HEK293 (cell line): Measurements from ENCODE around the gene PRKG1.

Experiments
- CTCF ChIA-PET: fragments of 350-600 bp; formaldehyde crosslinking; extraction: SDS; loops from one replicate; lab custom pipeline; 2021; ENCODE audit warnings: antibody characterized with exemption; lab: Yijun Ruan, JAX
- POLR2A ChIA-PET: fragments of 300-600 bp; formaldehyde crosslinking; extraction: SDS; loops from one replicate; lab custom pipeline; 2020; ENCODE audit warnings: antibody characterized with exemption, inconsistent platforms; lab: Yijun Ruan, JAX
- H3K27ac ChIP-seq: fragments of 200-500 bp; sonication (Bioruptor generic); 2 replicates; pipeline ENCODE4 v1.5.1; 2014; ENCODE audit warnings: low read depth, low read length, control low read depth, inconsistent platforms; ENCODE audit errors: extremely low read depth
- H3K36me3 ChIP-seq, 2 experiments: fragments of 200-500 bp in 1 of 2; sonication (Bioruptor generic) in 1 of 2; 1 replicate in 1 of 2; 2 replicates in 1 of 2; pipeline ENCODE4 v1.5.1; 2014 to 2017; ENCODE audit warnings: inconsistent platforms in 2 of 2, low read length in 2 of 2; ENCODE audit not compliant: control insufficient read depth in 2 of 2, insufficient read depth in 1 of 2
- H3K4me1 ChIP-seq: fragments of 200-500 bp; sonication (Bioruptor generic); 2 replicates; pipeline ENCODE4 v1.5.1; 2014; ENCODE audit warnings: mild to moderate bottlenecking, low read length, inconsistent platforms; ENCODE audit not compliant: control insufficient read depth, insufficient read depth
- H3K4me3 ChIP-seq: 2 replicates; pipeline ENCODE4 v1.5.1; 2011; ENCODE audit warnings: low read depth, mild to moderate bottlenecking, control low read depth, low read length, moderate library complexity
- H3K9me3 ChIP-seq: fragments of 200-500 bp; sonication (Bioruptor generic); 2 replicates; pipeline ENCODE4 v1.5.1; 2014; ENCODE audit warnings: low read depth, low read length, inconsistent platforms; ENCODE audit not compliant: control insufficient read depth, insufficient read depth
- KLF8 ChIP-seq: fragments of 450-650 bp; formaldehyde crosslinking; IDR thresholded peaks from 2 replicates; pipeline ENCODE4 v1.5.1; 2016; ENCODE audit warnings: missing biosample characterization, missing genetic modification characterization
- SETDB1 ChIP-seq: IDR thresholded peaks from one replicate; pipeline ENCODE4 v1.6.1; 2017; ENCODE audit warnings: mild to moderate bottlenecking, low read length, moderate library complexity, mixed read lengths; ENCODE audit not compliant: insufficient read length
- YY2 ChIP-seq: fragments of 450-650 bp; formaldehyde crosslinking; IDR thresholded peaks from 2 replicates; pipeline ENCODE4 v1.5.1; 2016; ENCODE audit warnings: missing biosample characterization, missing genetic modification characterization
- ZBTB48 ChIP-seq: fragments of 450-650 bp; formaldehyde crosslinking; IDR thresholded peaks from 2 replicates; pipeline ENCODE4 v1.5.1; 2016; ENCODE audit warnings: missing biosample characterization, missing genetic modification characterization
- ZNF266 ChIP-seq: fragments of 450-650 bp; formaldehyde crosslinking; IDR thresholded peaks from 2 replicates; pipeline ENCODE4 v1.5.1; 2016; ENCODE audit warnings: missing biosample characterization, missing genetic modification characterization, low read depth
- ZNF423 ChIP-seq: fragments of 450-650 bp; formaldehyde crosslinking; IDR thresholded peaks from 2 replicates; pipeline ENCODE4 v1.5.1; 2016; ENCODE audit warnings: missing biosample characterization, missing genetic modification characterization
- ZNF529 ChIP-seq: fragments of 450-650 bp; formaldehyde crosslinking; IDR thresholded peaks from 2 replicates; pipeline ENCODE4 v1.5.1; 2017; ENCODE audit warnings: missing genetic modification characterization, missing biosample characterization; ENCODE audit not compliant: insufficient replicate concordance
- ZNF530 ChIP-seq: fragments of 450-650 bp; formaldehyde crosslinking; IDR thresholded peaks from 2 replicates; pipeline ENCODE4 v1.5.1; 2016; ENCODE audit warnings: low read depth, missing biosample characterization, missing genetic modification characterization
- ZNF544 ChIP-seq: fragments of 450-650 bp; formaldehyde crosslinking; IDR thresholded peaks from 2 replicates; pipeline ENCODE4 v1.5.0; 2017; ENCODE audit warnings: missing biosample characterization, missing genetic modification characterization
- ZNF548 ChIP-seq: fragments of 450-650 bp; formaldehyde crosslinking; IDR thresholded peaks from 2 replicates; pipeline ENCODE4 v1.5.1; 2016; ENCODE audit warnings: missing biosample characterization, missing genetic modification characterization
- ZNF555 ChIP-seq: fragments of 450-650 bp; formaldehyde crosslinking; conservative IDR thresholded peaks from 2 replicates; pipeline ENCODE4 v1.5.1; 2017; ENCODE audit warnings: missing biosample characterization, mild to moderate bottlenecking, missing genetic modification characterization, inconsistent platforms
- ZNF600 ChIP-seq: fragments of 450-650 bp; formaldehyde crosslinking; IDR thresholded peaks from 2 replicates; pipeline ENCODE4 v1.5.1; 2016; ENCODE audit warnings: missing biosample characterization, missing genetic modification characterization
- ZNF658 ChIP-seq: fragments of 450-650 bp; formaldehyde crosslinking; IDR thresholded peaks from 2 replicates; pipeline ENCODE4; 2016; ENCODE audit warnings: missing biosample characterization, missing genetic modification characterization
- ZNF777 ChIP-seq: fragments of 450-650 bp; formaldehyde crosslinking; IDR thresholded peaks from 2 replicates; pipeline ENCODE4 v1.5.1; 2017; ENCODE audit warnings: missing biosample characterization, missing genetic modification characterization, borderline replicate concordance
- ZSCAN30 ChIP-seq: fragments of 450-650 bp; IDR thresholded peaks from 2 replicates; pipeline ENCODE4 v1.5.1; 2018; ENCODE audit warnings: missing biosample characterization, mild to moderate bottlenecking, missing genetic modification characterization, moderate library complexity
- TF ChIP-seq, protein P1 (sequence below): fragments of 450-650 bp; formaldehyde crosslinking; IDR thresholded peaks from 2 replicates; pipeline ENCODE4 v1.5.1; 2016; ENCODE audit warnings: missing biosample characterization, missing genetic modification characterization
- TF ChIP-seq, protein P2 (sequence below): fragments of 450-650 bp; formaldehyde crosslinking; IDR thresholded peaks from 2 replicates; pipeline ENCODE4 v1.5.1; 2016; ENCODE audit warnings: missing biosample characterization, missing genetic modification characterization, borderline replicate concordance
- TF ChIP-seq, protein P3 (sequence below): fragments of 450-650 bp; formaldehyde crosslinking; IDR thresholded peaks from 2 replicates; pipeline ENCODE4 v1.5.1; 2016; ENCODE audit warnings: missing biosample characterization, missing genetic modification characterization
- TF ChIP-seq, protein P4 (sequence below): fragments of 450-650 bp; formaldehyde crosslinking; optimal IDR thresholded peaks from 2 replicates; pipeline ENCODE3; 2016; ENCODE audit warnings: missing biosample characterization, mild to moderate bottlenecking, missing genetic modification characterization

The PRKG1 gene

GRCh38 chr10:51564896-51565510 is 490.7 kb downstream of the PRKG1 start:
- Histone ChIP-seq H3K36me3 (no peaks in the 10 kb centered on the region), H3K4me1 (peaks cover 2% of the 10 kb centered on the region; the same call in 1 of the 2 replicates), H3K9me3 (no peaks in the 10 kb centered on the region), H3K4me3 (no peak overlapping the region), H3K27ac (no peak overlapping the region)
- TF ChIP-seq ZNF600 (tag by site-specific recombination) (no peak), ZNF423 (tag by site-specific recombination) (no peak), ZNF544 (tag by site-specific recombination) (no peak), ZNF777 (no peak), ZNF529 (no peak), KLF8 (tag by site-specific recombination) (no peak), ZNF658 (tag by site-specific recombination) (no peak), ZNF266 (tag by site-specific recombination) (no peak), SETDB1 (no peak), ZNF530 (tag by site-specific recombination) (no peak), ZSCAN30 (no peak)
- TF ChIP-seq, protein P1, sequence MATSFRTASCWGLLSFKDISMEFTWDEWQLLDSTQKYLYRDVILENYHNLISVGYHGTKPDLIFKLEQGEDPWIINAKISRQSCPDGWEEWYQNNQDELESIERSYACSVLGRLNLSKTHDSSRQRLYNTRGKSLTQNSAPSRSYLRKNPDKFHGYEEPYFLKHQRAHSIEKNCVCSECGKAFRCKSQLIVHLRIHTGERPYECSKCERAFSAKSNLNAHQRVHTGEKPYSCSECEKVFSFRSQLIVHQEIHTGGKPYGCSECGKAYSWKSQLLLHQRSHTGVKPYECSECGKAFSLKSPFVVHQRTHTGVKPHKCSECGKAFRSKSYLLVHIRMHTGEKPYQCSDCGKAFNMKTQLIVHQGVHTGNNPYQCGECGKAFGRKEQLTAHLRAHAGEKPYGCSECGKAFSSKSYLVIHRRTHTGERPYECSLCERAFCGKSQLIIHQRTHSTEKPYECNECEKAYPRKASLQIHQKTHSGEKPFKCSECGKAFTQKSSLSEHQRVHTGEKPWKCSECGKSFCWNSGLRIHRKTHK, result no peak
- TF ChIP-seq, protein P2, sequence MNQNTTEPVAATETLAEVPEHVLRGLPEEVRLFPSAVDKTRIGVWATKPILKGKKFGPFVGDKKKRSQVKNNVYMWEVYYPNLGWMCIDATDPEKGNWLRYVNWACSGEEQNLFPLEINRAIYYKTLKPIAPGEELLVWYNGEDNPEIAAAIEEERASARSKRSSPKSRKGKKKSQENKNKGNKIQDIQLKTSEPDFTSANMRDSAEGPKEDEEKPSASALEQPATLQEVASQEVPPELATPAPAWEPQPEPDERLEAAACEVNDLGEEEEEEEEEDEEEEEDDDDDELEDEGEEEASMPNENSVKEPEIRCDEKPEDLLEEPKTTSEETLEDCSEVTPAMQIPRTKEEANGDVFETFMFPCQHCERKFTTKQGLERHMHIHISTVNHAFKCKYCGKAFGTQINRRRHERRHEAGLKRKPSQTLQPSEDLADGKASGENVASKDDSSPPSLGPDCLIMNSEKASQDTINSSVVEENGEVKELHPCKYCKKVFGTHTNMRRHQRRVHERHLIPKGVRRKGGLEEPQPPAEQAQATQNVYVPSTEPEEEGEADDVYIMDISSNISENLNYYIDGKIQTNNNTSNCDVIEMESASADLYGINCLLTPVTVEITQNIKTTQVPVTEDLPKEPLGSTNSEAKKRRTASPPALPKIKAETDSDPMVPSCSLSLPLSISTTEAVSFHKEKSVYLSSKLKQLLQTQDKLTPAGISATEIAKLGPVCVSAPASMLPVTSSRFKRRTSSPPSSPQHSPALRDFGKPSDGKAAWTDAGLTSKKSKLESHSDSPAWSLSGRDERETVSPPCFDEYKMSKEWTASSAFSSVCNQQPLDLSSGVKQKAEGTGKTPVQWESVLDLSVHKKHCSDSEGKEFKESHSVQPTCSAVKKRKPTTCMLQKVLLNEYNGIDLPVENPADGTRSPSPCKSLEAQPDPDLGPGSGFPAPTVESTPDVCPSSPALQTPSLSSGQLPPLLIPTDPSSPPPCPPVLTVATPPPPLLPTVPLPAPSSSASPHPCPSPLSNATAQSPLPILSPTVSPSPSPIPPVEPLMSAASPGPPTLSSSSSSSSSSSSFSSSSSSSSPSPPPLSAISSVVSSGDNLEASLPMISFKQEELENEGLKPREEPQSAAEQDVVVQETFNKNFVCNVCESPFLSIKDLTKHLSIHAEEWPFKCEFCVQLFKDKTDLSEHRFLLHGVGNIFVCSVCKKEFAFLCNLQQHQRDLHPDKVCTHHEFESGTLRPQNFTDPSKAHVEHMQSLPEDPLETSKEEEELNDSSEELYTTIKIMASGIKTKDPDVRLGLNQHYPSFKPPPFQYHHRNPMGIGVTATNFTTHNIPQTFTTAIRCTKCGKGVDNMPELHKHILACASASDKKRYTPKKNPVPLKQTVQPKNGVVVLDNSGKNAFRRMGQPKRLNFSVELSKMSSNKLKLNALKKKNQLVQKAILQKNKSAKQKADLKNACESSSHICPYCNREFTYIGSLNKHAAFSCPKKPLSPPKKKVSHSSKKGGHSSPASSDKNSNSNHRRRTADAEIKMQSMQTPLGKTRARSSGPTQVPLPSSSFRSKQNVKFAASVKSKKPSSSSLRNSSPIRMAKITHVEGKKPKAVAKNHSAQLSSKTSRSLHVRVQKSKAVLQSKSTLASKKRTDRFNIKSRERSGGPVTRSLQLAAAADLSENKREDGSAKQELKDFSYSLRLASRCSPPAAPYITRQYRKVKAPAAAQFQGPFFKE (tag by site-specific recombination), result no peak
- TF ChIP-seq, protein P3, sequence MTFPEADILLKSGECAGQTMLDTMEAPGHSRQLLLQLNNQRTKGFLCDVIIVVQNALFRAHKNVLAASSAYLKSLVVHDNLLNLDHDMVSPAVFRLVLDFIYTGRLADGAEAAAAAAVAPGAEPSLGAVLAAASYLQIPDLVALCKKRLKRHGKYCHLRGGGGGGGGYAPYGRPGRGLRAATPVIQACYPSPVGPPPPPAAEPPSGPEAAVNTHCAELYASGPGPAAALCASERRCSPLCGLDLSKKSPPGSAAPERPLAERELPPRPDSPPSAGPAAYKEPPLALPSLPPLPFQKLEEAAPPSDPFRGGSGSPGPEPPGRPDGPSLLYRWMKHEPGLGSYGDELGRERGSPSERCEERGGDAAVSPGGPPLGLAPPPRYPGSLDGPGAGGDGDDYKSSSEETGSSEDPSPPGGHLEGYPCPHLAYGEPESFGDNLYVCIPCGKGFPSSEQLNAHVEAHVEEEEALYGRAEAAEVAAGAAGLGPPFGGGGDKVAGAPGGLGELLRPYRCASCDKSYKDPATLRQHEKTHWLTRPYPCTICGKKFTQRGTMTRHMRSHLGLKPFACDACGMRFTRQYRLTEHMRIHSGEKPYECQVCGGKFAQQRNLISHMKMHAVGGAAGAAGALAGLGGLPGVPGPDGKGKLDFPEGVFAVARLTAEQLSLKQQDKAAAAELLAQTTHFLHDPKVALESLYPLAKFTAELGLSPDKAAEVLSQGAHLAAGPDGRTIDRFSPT (tag by site-specific recombination), result no peak
- CTCF ChIA-PET, result interaction anchor here (0.5 kb wide), 1 partner anchor 741 kb away, joined by 4 read pairs; no protein-coding TSS in a partner anchor
- POLR2A ChIA-PET, result no interaction called here

- CTCF ChIA-PET, result no interaction called here
Measured at GRCh38 chr10:51567271-51567670, 493.0 kb downstream of the PRKG1 start.

More at GRCh38 chr10:51567271-51567670, 493.0 kb downstream of the PRKG1 start:
- Histone ChIP-seq H3K4me1 (peaks cover 2% of the 10 kb centered on the region; the same call in 1 of the 2 replicates), H3K4me3 (no peak overlapping the region), H3K27ac (no peak overlapping the region), H3K9me3 (no peaks in the 10 kb centered on the region), H3K36me3 (no peaks in the 10 kb centered on the region)
- POLR2A ChIA-PET, result no interaction called here
- TF ChIP-seq ZBTB48 (tag by site-specific recombination), result no peak
- TF ChIP-seq ZNF555 (tag by site-specific recombination), result no peak
- TF ChIP-seq, protein P4, sequence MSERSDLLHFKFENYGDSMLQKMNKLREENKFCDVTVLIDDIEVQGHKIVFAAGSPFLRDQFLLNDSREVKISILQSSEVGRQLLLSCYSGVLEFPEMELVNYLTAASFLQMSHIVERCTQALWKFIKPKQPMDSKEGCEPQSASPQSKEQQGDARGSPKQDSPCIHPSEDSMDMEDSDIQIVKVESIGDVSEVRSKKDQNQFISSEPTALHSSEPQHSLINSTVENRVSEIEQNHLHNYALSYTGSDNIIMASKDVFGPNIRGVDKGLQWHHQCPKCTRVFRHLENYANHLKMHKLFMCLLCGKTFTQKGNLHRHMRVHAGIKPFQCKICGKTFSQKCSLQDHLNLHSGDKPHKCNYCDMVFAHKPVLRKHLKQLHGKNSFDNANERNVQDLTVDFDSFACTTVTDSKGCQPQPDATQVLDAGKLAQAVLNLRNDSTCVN, result no peak
- TF ChIP-seq ZNF530 (tag by site-specific recombination), result no peak
- TF ChIP-seq YY2 (tag by site-specific recombination), result no peak
- TF ChIP-seq ZNF548 (tag by site-specific recombination), result no peak
